HepG2 (cell line): ENCODE data around the gene HP1BP3. TPM values are rescaled to one million over a fixed set of nuclear protein-coding genes. Genes with fewer than 3 reads are reported as not detected.

Experiments
- HOXD1 ChIP-seq: sonication (generic); formaldehyde crosslinking; IDR thresholded peaks from 2 replicates; pipeline ENCODE4 v1.5.0; 2020; ENCODE audit warnings: missing genetic modification reagents
- MBNL3 ChIP-seq: fragments of 250-450 bp; sonication (Bioruptor Pico); conservative IDR thresholded peaks from 2 replicates; pipeline ENCODE4 v1.8.0; 2022; ENCODE audit warnings: mild to moderate bottlenecking, inconsistent platforms
- MZF1 ChIP-seq: sonication (generic); formaldehyde crosslinking; IDR thresholded peaks from 2 replicates; pipeline ENCODE4 v1.8.1; 2023; ENCODE audit warnings: mild to moderate bottlenecking, missing genetic modification reagents, borderline replicate concordance
- SIN3A ChIP-seq: IDR thresholded peaks from 2 replicates; pipeline ENCODE4 v1.6.1; 2011; ENCODE audit warnings: low read depth, mild to moderate bottlenecking, control low read depth, low read length, borderline replicate concordance
- SIN3B ChIP-seq: fragments of 150-350 bp; IDR thresholded peaks from 2 replicates; pipeline ENCODE4 v1.6.1; 2014; ENCODE audit warnings: low read length
- SKI ChIP-seq: fragments of 450-650 bp; IDR thresholded peaks from one replicate; pipeline ENCODE4 v1.6.1; 2018; ENCODE audit warnings: mild to moderate bottlenecking; ENCODE audit not compliant: partially characterized antibody
- SOX6 ChIP-seq, 2 experiments: fragments of 450-650 bp in 1 of 2; sonication (generic) in 1 of 2; formaldehyde crosslinking in 1 of 2; IDR thresholded peaks; 2 replicates each; pipeline versions ENCODE4 v1.4.0 to v1.6.1; 2017 to 2020; ENCODE audit warnings: antibody characterized with exemption in 1 of 2, mild to moderate bottlenecking in 1 of 2, missing genetic modification reagents in 1 of 2
- TCF7 ChIP-seq: sonication (generic); IDR thresholded peaks from 2 replicates; pipeline ENCODE4 v1.6.1; 2016; ENCODE audit warnings: antibody characterized with exemption, low read depth
- ZNF251 ChIP-seq: sonication (generic); formaldehyde crosslinking; IDR thresholded peaks from 2 replicates; pipeline ENCODE4 v1.9.0; 2021; ENCODE audit warnings: mild to moderate bottlenecking, missing genetic modification reagents
- ZNF780A ChIP-seq: sonication (generic); formaldehyde crosslinking; IDR thresholded peaks from 2 replicates; pipeline ENCODE4 v1.8.0; 2022; ENCODE audit warnings: mild to moderate bottlenecking, missing genetic modification reagents, moderate library complexity
- ZNF816 ChIP-seq: sonication (generic); formaldehyde crosslinking; IDR thresholded peaks from 2 replicates; pipeline ENCODE4 v1.8.0; 2022; ENCODE audit warnings: missing genetic modification reagents, mild to moderate bottlenecking, borderline replicate concordance
- polyA plus RNA-seq, 8 experiments: library from polyadenylated mRNA; depleted of rRNA in 3 of 8; stranded (reverse) in 7 of 8; unstranded in 1 of 8; fragments of >200 nt; fragmentation: Illumina TruSeq in 4 of 8; extraction: Trizol in 4 of 8; gene quantifications; 2 replicates each; pipeline versions ENCODE4 v1.2.1 to v1.2.3, GENCODE V29; 2011 to 2016; ENCODE audit warnings: low read depth in 4 of 8, missing spikeins in 1 of 8, mixed read lengths in 1 of 8; ENCODE audit not compliant: insufficient read depth in 1 of 8
- total RNA-seq, 5 experiments: library from RNA; depleted of rRNA; stranded (reverse); fragments of >200 nt; fragmentation: Illumina TruSeq; extraction: Trizol; gene quantifications; 2 replicates each; pipeline ENCODE4 v1.2.3, GENCODE V29; 2016; ENCODE audit warnings: low read depth in 1 of 5
- TF ChIP-seq, protein P1 (sequence below): sonication (generic); formaldehyde crosslinking; IDR thresholded peaks from 2 replicates; pipeline ENCODE4 v1.8.1; 2023; ENCODE audit warnings: missing genetic modification reagents, mild to moderate bottlenecking, borderline replicate concordance
- TF ChIP-seq, protein P2 (sequence below): sonication (generic); formaldehyde crosslinking; IDR thresholded peaks from 2 replicates; pipeline ENCODE4 v1.4.0; 2020; ENCODE audit warnings: missing genetic modification reagents, borderline replicate concordance
- TF ChIP-seq, protein P3 (sequence below): sonication (generic); formaldehyde crosslinking; IDR thresholded peaks from 2 replicates; pipeline ENCODE4 v1.4.0; 2020; ENCODE audit warnings: mild to moderate bottlenecking, missing genetic modification reagents, borderline replicate concordance
- TF ChIP-seq, protein P4 (sequence below): sonication (generic); formaldehyde crosslinking; IDR thresholded peaks from 2 replicates; pipeline ENCODE4 v1.4.0; 2020; ENCODE audit warnings: missing genetic modification reagents
- TF ChIP-seq, protein P5 (sequence below): sonication (generic); formaldehyde crosslinking; IDR thresholded peaks from 2 replicates; pipeline ENCODE4 v1.9.0; 2022; ENCODE audit warnings: missing genetic modification reagents, mild to moderate bottlenecking, borderline replicate concordance
- TF ChIP-seq, protein P6 (sequence below): sonication (generic); formaldehyde crosslinking; conservative IDR thresholded peaks from 2 replicates; pipeline ENCODE4 v1.8.1; 2023; ENCODE audit warnings: missing genetic modification reagents

Gene HP1BP3
- total and polyA plus RNA-seq, 2 of the 13 experiments (the other 11 are each of a cell fraction or from before 2014, with no cell fraction given) = 98.5 to 137 TPM

DNA sequence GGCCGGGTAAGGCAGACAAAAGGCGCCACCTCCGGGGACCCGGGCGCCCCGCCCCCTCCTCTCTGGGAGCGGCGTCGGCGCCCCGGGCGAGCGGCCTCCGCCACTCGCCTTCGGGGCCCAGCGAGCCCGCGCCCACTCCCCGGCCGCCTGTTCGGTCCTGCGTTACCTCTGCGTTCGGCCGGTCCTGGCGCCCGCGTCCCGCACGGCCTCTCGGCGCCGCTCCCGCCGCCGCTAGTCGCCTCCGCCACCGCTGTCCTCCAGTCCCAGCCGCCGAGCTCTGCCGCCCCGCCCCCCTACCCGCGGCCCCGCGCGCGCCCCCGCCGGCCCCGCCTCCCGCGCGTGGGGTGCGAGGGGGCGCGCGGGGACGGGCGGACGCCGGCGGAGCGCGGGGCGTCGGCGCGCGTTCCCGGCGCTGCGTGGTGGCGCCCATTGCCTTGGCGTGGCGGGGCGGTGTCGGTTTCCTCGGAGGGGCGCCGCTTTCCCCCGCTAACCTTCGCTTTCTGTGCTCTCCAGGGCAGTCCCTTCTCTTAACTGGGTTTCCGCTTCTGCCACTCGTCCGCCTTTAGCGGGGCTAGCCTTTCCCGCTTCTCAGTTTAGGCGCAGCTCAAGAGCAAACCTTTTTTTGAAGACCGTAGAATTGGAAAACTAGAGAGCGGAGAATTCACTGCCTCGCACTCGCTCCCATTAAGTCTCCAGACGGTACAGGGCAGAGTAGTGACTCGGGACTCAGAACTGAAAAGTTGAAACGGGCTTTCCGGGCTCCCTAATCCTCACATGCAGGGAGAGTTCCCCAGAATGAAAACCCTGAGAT is at the start of gene HP1BP3 (continued):
- TF ChIP-seq, protein P1, sequence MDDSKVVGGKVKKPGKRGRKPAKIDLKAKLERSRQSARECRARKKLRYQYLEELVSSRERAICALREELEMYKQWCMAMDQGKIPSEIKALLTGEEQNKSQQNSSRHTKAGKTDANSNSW (CRISPR knock-in tag) = no peak
- TF ChIP-seq ZNF780A (CRISPR knock-in tag) (no peak), HOXD1 (CRISPR knock-in tag) (0 out of 2 replicates have a peak, but pooled peaks have one; percentile 19), SKI (peak; percentile 46), ZNF816 (CRISPR knock-in tag) (peak; percentile 61), SOX6 (IDR thresholded peaks at IDR 0.05) (no peak), SOX6 (CRISPR knock-in tag; IDR thresholded peaks at IDR 0.05) (no peak), ZNF251 (no peak), MBNL3 (no peak), MZF1 (CRISPR knock-in tag) (no peak), SIN3A (peak; percentile 19; the same call in 1 of the 2 replicates), SIN3B (no peak), TCF7 (no peak)
- TF ChIP-seq, protein P2, sequence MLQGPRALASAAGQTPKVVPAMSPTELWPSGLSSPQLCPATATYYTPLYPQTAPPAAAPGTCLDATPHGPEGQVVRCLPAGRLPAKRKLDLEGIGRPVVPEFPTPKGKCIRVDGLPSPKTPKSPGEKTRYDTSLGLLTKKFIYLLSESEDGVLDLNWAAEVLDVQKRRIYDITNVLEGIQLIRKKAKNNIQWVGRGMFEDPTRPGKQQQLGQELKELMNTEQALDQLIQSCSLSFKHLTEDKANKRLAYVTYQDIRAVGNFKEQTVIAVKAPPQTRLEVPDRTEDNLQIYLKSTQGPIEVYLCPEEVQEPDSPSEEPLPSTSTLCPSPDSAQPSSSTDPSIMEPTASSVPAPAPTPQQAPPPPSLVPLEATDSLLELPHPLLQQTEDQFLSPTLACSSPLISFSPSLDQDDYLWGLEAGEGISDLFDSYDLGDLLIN = peak; percentile 70; the same call in 1 of the 2 replicates
- TF ChIP-seq, protein P3, sequence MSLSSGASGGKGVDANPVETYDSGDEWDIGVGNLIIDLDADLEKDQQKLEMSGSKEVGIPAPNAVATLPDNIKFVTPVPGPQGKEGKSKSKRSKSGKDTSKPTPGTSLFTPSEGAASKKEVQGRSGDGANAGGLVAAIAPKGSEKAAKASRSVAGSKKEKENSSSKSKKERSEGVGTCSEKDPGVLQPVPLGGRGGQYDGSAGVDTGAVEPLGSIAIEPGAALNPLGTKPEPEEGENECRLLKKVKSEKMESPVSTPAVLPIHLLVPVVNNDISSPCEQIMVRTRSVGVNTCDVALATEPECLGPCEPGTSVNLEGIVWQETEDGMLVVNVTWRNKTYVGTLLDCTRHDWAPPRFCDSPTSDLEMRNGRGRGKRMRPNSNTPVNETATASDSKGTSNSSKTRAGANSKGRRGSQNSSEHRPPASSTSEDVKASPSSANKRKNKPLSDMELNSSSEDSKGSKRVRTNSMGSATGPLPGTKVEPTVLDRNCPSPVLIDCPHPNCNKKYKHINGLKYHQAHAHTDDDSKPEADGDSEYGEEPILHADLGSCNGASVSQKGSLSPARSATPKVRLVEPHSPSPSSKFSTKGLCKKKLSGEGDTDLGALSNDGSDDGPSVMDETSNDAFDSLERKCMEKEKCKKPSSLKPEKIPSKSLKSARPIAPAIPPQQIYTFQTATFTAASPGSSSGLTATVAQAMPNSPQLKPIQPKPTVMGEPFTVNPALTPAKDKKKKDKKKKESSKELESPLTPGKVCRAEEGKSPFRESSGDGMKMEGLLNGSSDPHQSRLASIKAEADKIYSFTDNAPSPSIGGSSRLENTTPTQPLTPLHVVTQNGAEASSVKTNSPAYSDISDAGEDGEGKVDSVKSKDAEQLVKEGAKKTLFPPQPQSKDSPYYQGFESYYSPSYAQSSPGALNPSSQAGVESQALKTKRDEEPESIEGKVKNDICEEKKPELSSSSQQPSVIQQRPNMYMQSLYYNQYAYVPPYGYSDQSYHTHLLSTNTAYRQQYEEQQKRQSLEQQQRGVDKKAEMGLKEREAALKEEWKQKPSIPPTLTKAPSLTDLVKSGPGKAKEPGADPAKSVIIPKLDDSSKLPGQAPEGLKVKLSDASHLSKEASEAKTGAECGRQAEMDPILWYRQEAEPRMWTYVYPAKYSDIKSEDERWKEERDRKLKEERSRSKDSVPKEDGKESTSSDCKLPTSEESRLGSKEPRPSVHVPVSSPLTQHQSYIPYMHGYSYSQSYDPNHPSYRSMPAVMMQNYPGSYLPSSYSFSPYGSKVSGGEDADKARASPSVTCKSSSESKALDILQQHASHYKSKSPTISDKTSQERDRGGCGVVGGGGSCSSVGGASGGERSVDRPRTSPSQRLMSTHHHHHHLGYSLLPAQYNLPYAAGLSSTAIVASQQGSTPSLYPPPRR (CRISPR knock-in tag) = peak; percentile 29; the same call in 1 of the 2 replicates
- TF ChIP-seq, protein P4, sequence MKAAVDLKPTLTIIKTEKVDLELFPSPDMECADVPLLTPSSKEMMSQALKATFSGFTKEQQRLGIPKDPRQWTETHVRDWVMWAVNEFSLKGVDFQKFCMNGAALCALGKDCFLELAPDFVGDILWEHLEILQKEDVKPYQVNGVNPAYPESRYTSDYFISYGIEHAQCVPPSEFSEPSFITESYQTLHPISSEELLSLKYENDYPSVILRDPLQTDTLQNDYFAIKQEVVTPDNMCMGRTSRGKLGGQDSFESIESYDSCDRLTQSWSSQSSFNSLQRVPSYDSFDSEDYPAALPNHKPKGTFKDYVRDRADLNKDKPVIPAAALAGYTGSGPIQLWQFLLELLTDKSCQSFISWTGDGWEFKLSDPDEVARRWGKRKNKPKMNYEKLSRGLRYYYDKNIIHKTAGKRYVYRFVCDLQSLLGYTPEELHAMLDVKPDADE (CRISPR knock-in tag) = no peak
- TF ChIP-seq, protein P5, sequence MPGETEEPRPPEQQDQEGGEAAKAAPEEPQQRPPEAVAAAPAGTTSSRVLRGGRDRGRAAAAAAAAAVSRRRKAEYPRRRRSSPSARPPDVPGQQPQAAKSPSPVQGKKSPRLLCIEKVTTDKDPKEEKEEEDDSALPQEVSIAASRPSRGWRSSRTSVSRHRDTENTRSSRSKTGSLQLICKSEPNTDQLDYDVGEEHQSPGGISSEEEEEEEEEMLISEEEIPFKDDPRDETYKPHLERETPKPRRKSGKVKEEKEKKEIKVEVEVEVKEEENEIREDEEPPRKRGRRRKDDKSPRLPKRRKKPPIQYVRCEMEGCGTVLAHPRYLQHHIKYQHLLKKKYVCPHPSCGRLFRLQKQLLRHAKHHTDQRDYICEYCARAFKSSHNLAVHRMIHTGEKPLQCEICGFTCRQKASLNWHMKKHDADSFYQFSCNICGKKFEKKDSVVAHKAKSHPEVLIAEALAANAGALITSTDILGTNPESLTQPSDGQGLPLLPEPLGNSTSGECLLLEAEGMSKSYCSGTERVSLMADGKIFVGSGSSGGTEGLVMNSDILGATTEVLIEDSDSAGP (CRISPR knock-in tag) = no peak
- TF ChIP-seq, protein P6, sequence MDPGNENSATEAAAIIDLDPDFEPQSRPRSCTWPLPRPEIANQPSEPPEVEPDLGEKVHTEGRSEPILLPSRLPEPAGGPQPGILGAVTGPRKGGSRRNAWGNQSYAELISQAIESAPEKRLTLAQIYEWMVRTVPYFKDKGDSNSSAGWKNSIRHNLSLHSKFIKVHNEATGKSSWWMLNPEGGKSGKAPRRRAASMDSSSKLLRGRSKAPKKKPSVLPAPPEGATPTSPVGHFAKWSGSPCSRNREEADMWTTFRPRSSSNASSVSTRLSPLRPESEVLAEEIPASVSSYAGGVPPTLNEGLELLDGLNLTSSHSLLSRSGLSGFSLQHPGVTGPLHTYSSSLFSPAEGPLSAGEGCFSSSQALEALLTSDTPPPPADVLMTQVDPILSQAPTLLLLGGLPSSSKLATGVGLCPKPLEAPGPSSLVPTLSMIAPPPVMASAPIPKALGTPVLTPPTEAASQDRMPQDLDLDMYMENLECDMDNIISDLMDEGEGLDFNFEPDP (CRISPR knock-in tag) = no peak
